Measurements from ENCODE around the gene CCDC13. TPM values are rescaled to one million over a fixed set of nuclear protein-coding genes. Genes with fewer than 3 reads are reported as not detected.

The CCDC13 gene
- total and polyA plus RNA-seq, 2 of the 13 experiments (the other 11 are each of a cell fraction or from before 2014, with no cell fraction given): 0.22 to 0.51 TPM

GRCh38 chr3:42804106-42804830, 31.2 kb upstream of the CCDC13 start, which contains the start of gene HIGD1A (continued):
- TF ChIP-seq ZBTB14 (CRISPR knock-in tag; IDR thresholded peaks at IDR 0.05) (no peak), SAP130 (CRISPR knock-in tag; IDR thresholded peaks at IDR 0.05; ENCODE audit: low read depth) (peak; percentile 92), GTF2F1 (IDR thresholded peaks at IDR 0.05; ENCODE audit: low read length) (peak; percentile 76; the same call in 1 of the 2 replicates), RBM39 (IDR thresholded peaks at IDR 0.05; ENCODE audit: low read depth, low read length, poor library complexity, severe bottlenecking) (peak; percentile 22), GMEB1 (CRISPR knock-in tag; IDR thresholded peaks at IDR 0.05; ENCODE audit: borderline replicate concordance) (peak; percentile 96), DMAP1 (CRISPR knock-in tag; IDR thresholded peaks at IDR 0.05) (no peak; the same call in 1 of the 2 replicates), ZFP36L2 (CRISPR knock-in tag; IDR thresholded peaks at IDR 0.05) (no peak), JDP2 (CRISPR knock-in tag; IDR thresholded peaks at IDR 0.05; ENCODE audit: borderline replicate concordance) (no peak; the same call in 1 of the 2 replicates), SAFB2 (CRISPR knock-in tag; IDR thresholded peaks at IDR 0.05; ENCODE audit: borderline replicate concordance, low read depth) (no peak; the same call in 1 of the 2 replicates), ZNF280D (CRISPR knock-in tag; IDR thresholded peaks at IDR 0.05) (no peak), ZNF326 (CRISPR knock-in tag; IDR thresholded peaks at IDR 0.05; ENCODE audit: borderline replicate concordance) (no peak), ZNF503 (CRISPR knock-in tag; IDR thresholded peaks at IDR 0.05) (peak; percentile 29; the same call in 1 of the 2 replicates), ONECUT2 (CRISPR knock-in tag; IDR thresholded peaks at IDR 0.05) (no peak), E2F5 (CRISPR knock-in tag; conservative IDR thresholded peaks at IDR 0.05) (0 out of 2 replicates have a peak, but pooled peaks have one; percentile 22), DDIT3 (CRISPR knock-in tag; IDR thresholded peaks at IDR 0.05) (no peak), ZFP62 (CRISPR knock-in tag; IDR thresholded peaks at IDR 0.05) (no peak), HES4 (CRISPR knock-in tag; IDR thresholded peaks at IDR 0.05; ENCODE audit: borderline replicate concordance) (peak; percentile 50; the same call in 1 of the 2 replicates), TBX3 (IDR thresholded peaks at IDR 0.05; ENCODE audit: borderline replicate concordance) (no peak), ZNF205 (CRISPR knock-in tag; IDR thresholded peaks at IDR 0.05) (0 out of 2 replicates have a peak, but pooled peaks have one; percentile 16), GATA4 (IDR thresholded peaks at IDR 0.05; ENCODE audit: borderline replicate concordance, low read depth) (peak; percentile 34; the same call in 1 of the 2 replicates)

Data from HepG2 (cell line).